Glutamatergic neuron (in vitro differentiated cells): ENCODE data around the gene PPP1R3C. TPM values are rescaled to one million over a fixed set of nuclear protein-coding genes. Genes with fewer than 3 reads are reported as not detected.
A peak's percentile ranks its signal among the peaks of the same experiment; 100 is the strongest.

Experiments used
- DNase-seq: peaks from one replicate; pipeline ENCODE4 v3.0.0; 2022
- H3K27ac Mint-ChIP-seq: one replicate; pipeline ENCODE4 v1.8.0; 2020; ENCODE audit warnings: mild to moderate bottlenecking, mixed read lengths, inconsistent platforms; ENCODE audit not compliant: unreplicated experiment
- H3K27me3 Mint-ChIP-seq: one replicate; pipeline ENCODE4 v1.8.0; 2020; ENCODE audit warnings: mild to moderate bottlenecking, moderate library complexity, mixed read lengths, inconsistent platforms; ENCODE audit not compliant: unreplicated experiment
- H3K36me3 Mint-ChIP-seq: one replicate; pipeline ENCODE4 v1.8.0; 2020; ENCODE audit warnings: mild to moderate bottlenecking, mixed read lengths, inconsistent platforms; ENCODE audit not compliant: unreplicated experiment
- H3K4me1 Mint-ChIP-seq: one replicate; pipeline ENCODE4 v1.8.0; 2020; ENCODE audit warnings: mild to moderate bottlenecking, low read depth, mixed read lengths, inconsistent platforms; ENCODE audit not compliant: unreplicated experiment
- H3K4me3 Mint-ChIP-seq: one replicate; pipeline ENCODE4 v1.8.0; 2020; ENCODE audit warnings: mild to moderate bottlenecking, mixed read lengths, inconsistent platforms; ENCODE audit not compliant: unreplicated experiment
- H3K9me3 Mint-ChIP-seq: one replicate; pipeline ENCODE4 v1.8.0; 2020; ENCODE audit warnings: mild to moderate bottlenecking, moderate library complexity, mixed read lengths, inconsistent platforms; ENCODE audit not compliant: unreplicated experiment
- CTCF ChIP-seq: fragments of 200-600 bp; sonication (generic); IDR thresholded peaks from one replicate; pipeline ENCODE4 v1.5.0; 2021; ENCODE audit not compliant: partially characterized antibody, unreplicated experiment
- total RNA-seq: library from RNA; stranded (reverse); fragmentation: NEBNext Ultra II Directional; extraction: Animal tissue kit (Norgen Biotek cat#: 25700); gene quantifications from one replicate; pipeline ENCODE4 v1.2.1, GENCODE V29; 2021; ENCODE audit not compliant: unreplicated experiment

The PPP1R3C gene
- total RNA-seq, 1 donor from 2014 or later = 19.4 TPM

- no peak overlapping the region for H3K4me3 Mint-ChIP-seq
Measured at GRCh38 chr10:91662993-91663392, 30.1 kb upstream of the PPP1R3C start.

DNA sequence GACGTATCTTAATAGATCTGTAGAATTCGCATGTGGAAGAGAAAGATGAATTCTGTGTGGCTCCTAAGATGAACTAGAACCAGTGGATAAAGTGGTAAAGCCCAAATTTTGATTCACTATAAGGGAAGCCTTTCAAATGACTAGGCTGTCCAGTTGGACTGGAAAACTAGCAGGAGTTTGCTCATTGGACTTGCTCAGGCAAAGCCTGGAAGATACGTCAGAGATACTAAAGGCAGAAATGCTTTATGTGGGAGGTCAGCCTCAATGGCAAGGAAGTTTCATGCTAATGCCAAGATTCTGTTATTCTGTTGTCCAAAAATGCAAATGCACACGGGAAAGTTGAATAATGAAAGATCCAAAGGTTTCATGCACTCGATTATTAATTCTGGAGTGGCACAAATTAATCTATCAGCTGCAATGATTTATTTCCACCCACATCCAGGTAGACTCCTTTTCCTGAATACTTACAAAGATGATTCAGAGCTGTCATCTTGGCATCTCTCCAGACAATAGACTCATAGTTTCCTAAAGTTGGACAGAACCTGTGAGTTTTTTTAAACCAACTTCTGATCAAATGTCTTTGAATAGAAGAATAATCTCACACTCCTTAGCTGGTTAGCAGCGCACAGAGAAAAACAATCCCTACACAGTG lies 20.5 kb upstream of the PPP1R3C start:
- no peaks in the 10 kb centered on the region for H3K27me3 Mint-ChIP-seq
- H3K27ac Mint-ChIP-seq = no peak overlapping the region
- H3K4me1 Mint-ChIP-seq = no peaks in the 10 kb centered on the region
- H3K36me3 Mint-ChIP-seq = no peaks in the 10 kb centered on the region
- no peak for DNase-seq
- TF ChIP-seq CTCF = no peak
- H3K9me3 Mint-ChIP-seq = peaks cover 2% of the 10 kb centered on the region
- H3K4me3 Mint-ChIP-seq = no peak overlapping the region

More at GRCh38 chr10:91662993-91663392, 30.1 kb upstream of the PPP1R3C start:
- Mint-ChIP-seq H3K36me3 (no peaks in the 10 kb centered on the region), H3K27ac (no peak overlapping the region), H3K9me3 (peaks cover 3% of the 10 kb centered on the region), H3K27me3 (peaks cover 2% of the 10 kb centered on the region), H3K4me1 (no peaks in the 10 kb centered on the region)
- no peak for TF ChIP-seq CTCF
- DNase-seq = no peak

DNA sequence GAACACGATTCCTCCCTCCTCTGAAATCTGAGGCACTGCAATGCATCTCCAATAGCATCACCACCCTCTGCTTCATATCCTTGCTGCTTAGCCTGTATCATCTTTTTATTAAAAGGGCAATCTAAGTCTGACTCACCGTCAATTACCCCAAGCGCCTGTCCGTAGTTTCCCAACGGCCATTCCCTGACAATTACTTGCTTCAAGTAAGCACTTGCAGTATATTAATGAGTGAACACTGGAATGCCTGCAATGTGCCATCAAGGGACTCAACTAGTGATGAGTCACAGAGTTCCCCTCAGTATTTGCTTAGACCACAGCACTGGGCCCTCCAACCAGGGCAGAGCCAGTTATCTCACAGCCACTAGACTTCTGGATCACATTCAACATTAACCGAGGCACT lies 19.5 kb upstream of the PPP1R3C start:
- no peak for DNase-seq
- H3K27me3 Mint-ChIP-seq = no peaks in the 10 kb centered on the region
- H3K4me1 Mint-ChIP-seq = no peaks in the 10 kb centered on the region
- H3K27ac Mint-ChIP-seq = no peak overlapping the region
- no peak for TF ChIP-seq CTCF
- no peaks in the 10 kb centered on the region for H3K9me3 Mint-ChIP-seq
- H3K4me3 Mint-ChIP-seq = no peak overlapping the region
- H3K36me3 Mint-ChIP-seq = no peaks in the 10 kb centered on the region

- TF ChIP-seq CTCF = peak; percentile 58
- peaks cover 2% of the 10 kb centered on the region for H3K9me3 Mint-ChIP-seq
- peaks cover 2% of the 10 kb centered on the region for H3K27me3 Mint-ChIP-seq
- peak; percentile 45 for DNase-seq
- peaks cover 3% of the 10 kb centered on the region for H3K36me3 Mint-ChIP-seq
- peaks cover 4% of the 10 kb centered on the region for H3K4me1 Mint-ChIP-seq
- no peak overlapping the region for H3K27ac Mint-ChIP-seq
- no peak overlapping the region for H3K4me3 Mint-ChIP-seq
Measured at GRCh38 chr10:91643700-91644099, 10.8 kb upstream of the PPP1R3C start.

GRCh38 chr10:91642831-91643692 lies 10.2 kb upstream of the PPP1R3C start:
- H3K27me3 Mint-ChIP-seq = peaks cover 2% of the 10 kb centered on the region
- no peak overlapping the region for H3K27ac Mint-ChIP-seq
- H3K9me3 Mint-ChIP-seq = peaks cover 2% of the 10 kb centered on the region
- no peak for DNase-seq
- peaks cover 3% of the 10 kb centered on the region for H3K36me3 Mint-ChIP-seq
- no peak for TF ChIP-seq CTCF
- no peak overlapping the region for H3K4me3 Mint-ChIP-seq
- peaks cover 4% of the 10 kb centered on the region for H3K4me1 Mint-ChIP-seq
